Left ventricle myocardium inferior (tissue), 1 donor: ENCODE data around the gene PMP22. TPM values are rescaled to one million over a fixed set of nuclear protein-coding genes. Genes with fewer than 3 reads are reported as not detected.

Source experiments
- DNase-seq: peaks from one replicate; pipeline ENCODE4 v3.0.0-alpha.2; 2020
- H3K27ac ChIP-seq: fragments of 200-600 bp; replicated peaks from 2 replicates; pipeline ENCODE4 v1.8.0; 2021
- H3K27me3 ChIP-seq: fragments of 200-600 bp; 2 replicates; pipeline ENCODE4 v1.8.0; 2021; ENCODE audit warnings: low read depth
- H3K36me3 ChIP-seq: fragments of 200-600 bp; 2 replicates; pipeline ENCODE4 v1.8.0; 2021
- H3K4me1 ChIP-seq: fragments of 200-600 bp; 2 replicates; pipeline ENCODE4 v1.8.0; 2021
- H3K4me3 ChIP-seq: fragments of 200-600 bp; 2 replicates; pipeline ENCODE4 v1.8.0; 2021; ENCODE audit warnings: mild to moderate bottlenecking, moderate library complexity
- H3K9me3 ChIP-seq: fragments of 200-600 bp; replicated peaks from 2 replicates; pipeline ENCODE4 v1.8.0; 2021
- CTCF ChIP-seq: fragments of 200-600 bp; IDR thresholded peaks from 2 replicates; pipeline ENCODE4 v1.8.0; 2021; ENCODE audit warnings: antibody characterized with exemption, mild to moderate bottlenecking, borderline replicate concordance
- intact Hi-C: fragments of 100-400 bp; cut with micrococcal nuclease; formaldehyde crosslinking; loops from one replicate; pipeline ENCODE4 v1.11.0; 2022
- total RNA-seq: library from RNA; stranded (reverse); fragmentation: NEBNext Ultra II Directional; extraction: Animal tissue kit (Norgen Biotek cat#: 25700); gene quantifications from one replicate; pipeline ENCODE4 v1.2.1, GENCODE V29; 2021
- donor health status: DM: no; HTN: yes; CAD: no; lungs with severe emphysema.

The PMP22 gene
- total RNA-seq, 1 donor from 2014 or later: 135 TPM

GRCh38 chr17:15285466-15285865 lies 20.3 kb upstream of the PMP22 start:
- Histone ChIP-seq H3K4me1 (peaks cover 39% of the 10 kb centered on the region), H3K9me3 (peaks cover 4% of the 10 kb centered on the region), H3K27me3 (no peaks in the 10 kb centered on the region), H3K4me3 (no peak overlapping the region), H3K36me3 (no peaks in the 10 kb centered on the region), H3K27ac (no peak overlapping the region)
- no peak for TF ChIP-seq CTCF
- intact Hi-C loops: no loop called here
- no peak for DNase-seq

GRCh38 chr17:15284537-15284936 lies 19.4 kb upstream of the PMP22 start:
- DNase-seq: no peak
- Histone ChIP-seq H3K4me3 (no peak overlapping the region), H3K9me3 (peaks cover 4% of the 10 kb centered on the region), H3K27ac (no peak overlapping the region), H3K36me3 (no peaks in the 10 kb centered on the region), H3K27me3 (no peaks in the 10 kb centered on the region), H3K4me1 (peaks cover 33% of the 10 kb centered on the region)
- TF ChIP-seq CTCF: no peak
- intact Hi-C loops: no loop called here

- Histone ChIP-seq H3K36me3 (no peaks in the 10 kb centered on the region), H3K9me3 (peaks cover 4% of the 10 kb centered on the region), H3K4me1 (peaks cover 33% of the 10 kb centered on the region), H3K27ac (no peak overlapping the region), H3K27me3 (no peaks in the 10 kb centered on the region), H3K4me3 (no peak overlapping the region)
- no peak for TF ChIP-seq CTCF
- no peak for DNase-seq
- intact Hi-C loops: no loop called here
Observed at GRCh38 chr17:15284107-15284506, 19.0 kb upstream of the PMP22 start.

- Histone ChIP-seq H3K27me3 (no peaks in the 10 kb centered on the region), H3K4me1 (peaks cover 15% of the 10 kb centered on the region), H3K4me3 (no peak overlapping the region), H3K36me3 (no peaks in the 10 kb centered on the region), H3K9me3 (peaks cover 4% of the 10 kb centered on the region), H3K27ac (no peak overlapping the region)
- no peak for TF ChIP-seq CTCF
- no peak for DNase-seq
- intact Hi-C loops: no loop called here
Observed at GRCh38 chr17:15281909-15282308, 16.8 kb upstream of the PMP22 start.

GRCh38 chr17:15278924-15279477 lies 13.9 kb upstream of the PMP22 start:
- H3K4me1 ChIP-seq: no peaks in the 10 kb centered on the region
- H3K27me3 ChIP-seq: no peaks in the 10 kb centered on the region
- intact Hi-C loops: no loop called here
- no peak for DNase-seq
- H3K4me3 ChIP-seq: no peak overlapping the region
- H3K9me3 ChIP-seq: peaks cover 4% of the 10 kb centered on the region
- no peak for TF ChIP-seq CTCF
- H3K36me3 ChIP-seq: no peaks in the 10 kb centered on the region
- H3K27ac ChIP-seq: no peak overlapping the region
